ENCODE results near the gene HMGB1.
A peak's percentile ranks its signal among the peaks of the same experiment; 100 is the strongest.

The HMGB1 gene

GRCh38 chr13:30435911-30436451, 29.8 kb downstream of the HMGB1 start:
- DNase-seq (ENCODE audit: low read depth) = no peak
- no peak for TF ChIP-seq CTCF (IDR thresholded peaks at IDR 0.05; ENCODE audit: control insufficient read depth, insufficient read depth, low read depth, low read length, missing control alignments)
- H3K4me3 ChIP-seq (ENCODE audit: control insufficient read depth, low read depth, low read length) = no peak overlapping the region

DNA sequence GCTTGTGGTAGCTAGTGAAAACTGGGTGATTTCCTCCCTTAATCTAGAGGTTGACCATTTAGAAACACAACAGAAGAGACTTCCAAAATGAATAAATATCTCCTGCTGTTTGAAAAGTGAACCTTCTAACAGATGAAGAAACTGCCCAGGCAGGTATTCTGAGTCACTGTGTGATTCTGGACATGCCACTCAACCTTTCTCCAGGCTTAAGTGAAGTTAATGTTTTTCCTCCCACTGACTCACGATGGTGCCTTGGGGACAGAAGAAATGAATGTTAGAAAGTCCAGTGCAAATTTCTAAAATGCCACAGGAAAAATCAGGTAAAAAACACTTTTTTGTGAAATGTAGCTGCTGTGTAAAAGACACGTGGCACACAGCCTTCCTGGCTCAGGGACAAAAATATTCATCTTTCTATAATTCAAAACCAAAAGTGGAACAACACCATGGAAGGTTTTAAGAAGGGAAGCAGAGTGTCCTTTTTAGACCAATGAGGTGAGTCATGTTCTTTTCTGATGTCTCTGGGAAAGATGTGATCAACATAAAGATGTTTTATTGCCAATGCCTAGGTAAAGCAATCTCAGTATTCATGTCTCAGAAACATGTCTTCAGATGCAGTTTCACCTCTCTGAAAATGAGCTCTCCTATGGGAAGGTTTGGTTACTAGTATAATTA, 34.3 kb downstream of the HMGB1 start:
- no peak for DNase-seq (ENCODE audit: low read depth)
- TF ChIP-seq CTCF (IDR thresholded peaks at IDR 0.05; ENCODE audit: control insufficient read depth, insufficient read depth, low read depth, low read length, missing control alignments) = no peak
- H3K4me3 ChIP-seq (ENCODE audit: control insufficient read depth, low read depth, low read length) = no peak overlapping the region

DNA sequence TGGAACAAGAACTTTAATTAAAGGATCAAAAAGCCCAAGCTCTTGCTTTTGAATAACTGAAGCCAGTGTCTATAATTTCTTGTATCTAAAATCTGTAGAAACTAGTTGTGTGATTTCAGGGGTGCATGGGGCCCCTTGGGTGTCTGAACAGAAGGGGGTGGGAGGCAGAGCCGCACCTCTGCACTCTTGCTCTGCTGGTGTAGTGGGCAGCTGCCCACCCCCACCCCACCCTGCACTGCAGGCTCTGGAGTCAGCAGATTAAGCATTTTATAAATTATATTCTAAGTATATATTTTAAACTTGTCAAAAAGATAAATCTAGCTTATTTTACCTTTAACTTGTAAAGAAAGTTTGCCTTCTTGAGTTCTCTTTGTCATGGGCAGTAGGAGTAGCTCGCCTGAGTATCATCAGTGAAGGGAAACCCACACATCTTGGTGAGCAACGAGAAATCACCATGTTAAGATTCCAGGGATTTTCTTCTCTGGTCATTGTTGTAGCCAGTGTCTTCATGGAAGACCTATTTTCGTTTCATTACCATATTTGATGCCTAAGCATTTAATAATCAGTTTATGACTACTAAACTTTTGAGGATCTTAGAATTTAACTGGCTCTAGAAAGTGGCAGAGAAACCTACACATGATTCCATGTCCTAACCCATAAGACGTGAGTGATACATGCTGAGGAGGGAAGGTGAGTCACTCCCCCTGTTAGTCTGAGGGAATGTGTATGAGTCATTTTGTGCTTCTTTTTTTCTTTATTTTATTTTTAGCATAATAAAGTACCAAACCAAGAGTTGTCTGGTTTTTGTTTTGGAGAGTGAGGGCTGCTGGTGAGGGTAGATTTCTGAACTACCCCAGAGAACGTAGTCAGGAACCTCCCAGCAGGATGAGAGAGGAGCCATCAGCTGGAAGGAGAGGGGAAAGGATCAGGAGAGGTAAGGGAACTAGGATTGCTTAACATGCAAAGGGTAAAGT, 35.7 kb downstream of the HMGB1 start:
- H3K4me3 ChIP-seq (ENCODE audit: control insufficient read depth, low read depth, low read length) = no peak overlapping the region
- peak; percentile 80 for DNase-seq (ENCODE audit: low read depth)
- TF ChIP-seq CTCF (IDR thresholded peaks at IDR 0.05; ENCODE audit: control insufficient read depth, insufficient read depth, low read depth, low read length, missing control alignments) = no peak

DNA sequence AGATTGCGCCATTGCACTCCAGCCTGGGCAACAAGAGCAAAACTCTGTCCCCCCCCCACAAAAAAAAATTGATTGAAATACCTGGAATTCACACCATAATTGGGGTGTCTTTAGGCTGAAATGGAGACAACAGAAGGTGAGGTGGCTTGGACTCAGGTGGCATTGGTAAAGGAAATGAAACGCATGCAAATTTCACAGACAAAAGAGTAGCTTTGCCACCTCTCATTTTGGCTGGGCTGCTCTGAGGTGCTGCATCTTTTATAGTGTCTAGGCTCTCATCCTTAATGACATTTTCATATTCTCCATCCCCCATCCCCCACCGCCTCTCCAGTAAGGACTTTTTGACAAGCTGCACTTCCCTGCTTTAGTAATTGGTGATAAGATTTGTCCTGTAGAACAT, 36.5 kb downstream of the HMGB1 start:
- no peak overlapping the region for H3K4me3 ChIP-seq (ENCODE audit: control insufficient read depth, low read depth, low read length)
- no peak for DNase-seq (ENCODE audit: low read depth)
- TF ChIP-seq CTCF (IDR thresholded peaks at IDR 0.05; ENCODE audit: control insufficient read depth, insufficient read depth, low read depth, low read length, missing control alignments) = no peak

GRCh38 chr13:30423891-30424290, 41.8 kb downstream of the HMGB1 start:
- no peak for DNase-seq (ENCODE audit: low read depth)
- H3K4me3 ChIP-seq (ENCODE audit: control insufficient read depth, low read depth, low read length) = no peak overlapping the region
- TF ChIP-seq CTCF (IDR thresholded peaks at IDR 0.05; ENCODE audit: control insufficient read depth, insufficient read depth, low read depth, low read length, missing control alignments) = no peak

- no peak for TF ChIP-seq CTCF (IDR thresholded peaks at IDR 0.05; ENCODE audit: control insufficient read depth, insufficient read depth, low read depth, low read length, missing control alignments)
- DNase-seq (ENCODE audit: low read depth) = no peak
These were observed 43.5 kb downstream of the HMGB1 start, which contains the start of gene UBE2L5 for GRCh38 chr13:30422054-30422839. UBE2L5 (plus strand) TSS chr13:30422493; CDS start chr13:30427991, 5,498 bp downstream.

More at GRCh38 chr13:30422054-30422839, 43.5 kb downstream of the HMGB1 start, which contains the start of gene UBE2L5:
- H3K4me3 ChIP-seq (ENCODE audit: control insufficient read depth, low read depth, low read length) = peak within 1 kb of the TSS; percentile 63

Data from AG09309 (cell line).